ENCODE measurements around the gene UQCRH.

The UQCRH gene

DNA sequence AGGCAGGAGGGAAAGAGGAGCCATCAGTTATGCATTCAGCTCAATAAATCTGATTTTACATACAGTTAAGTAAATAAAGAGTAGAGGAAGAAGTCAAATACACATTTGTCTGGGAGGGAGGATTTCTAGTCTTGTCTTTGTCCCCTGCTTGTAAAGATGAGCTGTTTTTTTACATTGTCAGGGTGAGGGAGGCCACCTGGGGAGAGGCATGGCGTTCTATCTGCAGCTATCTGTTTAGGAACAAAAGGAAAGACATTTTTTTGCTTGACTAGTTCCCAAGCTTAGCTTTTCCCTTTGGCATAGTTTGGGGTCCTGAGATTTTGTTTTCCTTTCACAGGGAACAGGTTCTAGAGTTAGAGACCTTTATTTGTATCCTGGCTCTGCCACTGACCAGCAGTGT, 41.0 kb upstream of the UQCRH start:
- Histone ChIP-seq H3K9ac (ENCODE audit: low read length) (no peak overlapping the region), H2AFZ (ENCODE audit: low read depth, low read length, severe bottlenecking) (no peak overlapping the region), H3F3A (ENCODE audit: insufficient read depth) (no peaks in the 10 kb centered on the region), H3K4me3 (ENCODE audit: insufficient read depth, low read length, poor library complexity, severe bottlenecking) (no peak overlapping the region), H3K36me3 (ENCODE audit: low read length) (peaks cover 38% of the 10 kb centered on the region; the same call in 1 of the 2 replicates), H3K4me2 (ENCODE audit: low read depth, low read length, poor library complexity, severe bottlenecking) (no peak overlapping the region), H3K27ac (ENCODE audit: low read depth, low read length) (no peak overlapping the region), H3K9me3 (ENCODE audit: insufficient read depth, low read length) (no peaks in the 10 kb centered on the region), H3K79me2 (ENCODE audit: insufficient read depth, low read length) (peaks cover 2% of the 10 kb centered on the region; the same call in 1 of the 2 replicates), H4K20me1 (ENCODE audit: low read depth, low read length) (no peaks in the 10 kb centered on the region), H3K9me2 (replicated peaks; ENCODE audit: insufficient read depth, low read length) (no peaks in the 10 kb centered on the region), H3K27me3 (ENCODE audit: low read length) (no peaks in the 10 kb centered on the region)
- no peak for TF ChIP-seq EZH2phosphoT487 (conservative IDR thresholded peaks at IDR 0.05; ENCODE audit: low read length)
- TF ChIP-seq, protein P1, sequence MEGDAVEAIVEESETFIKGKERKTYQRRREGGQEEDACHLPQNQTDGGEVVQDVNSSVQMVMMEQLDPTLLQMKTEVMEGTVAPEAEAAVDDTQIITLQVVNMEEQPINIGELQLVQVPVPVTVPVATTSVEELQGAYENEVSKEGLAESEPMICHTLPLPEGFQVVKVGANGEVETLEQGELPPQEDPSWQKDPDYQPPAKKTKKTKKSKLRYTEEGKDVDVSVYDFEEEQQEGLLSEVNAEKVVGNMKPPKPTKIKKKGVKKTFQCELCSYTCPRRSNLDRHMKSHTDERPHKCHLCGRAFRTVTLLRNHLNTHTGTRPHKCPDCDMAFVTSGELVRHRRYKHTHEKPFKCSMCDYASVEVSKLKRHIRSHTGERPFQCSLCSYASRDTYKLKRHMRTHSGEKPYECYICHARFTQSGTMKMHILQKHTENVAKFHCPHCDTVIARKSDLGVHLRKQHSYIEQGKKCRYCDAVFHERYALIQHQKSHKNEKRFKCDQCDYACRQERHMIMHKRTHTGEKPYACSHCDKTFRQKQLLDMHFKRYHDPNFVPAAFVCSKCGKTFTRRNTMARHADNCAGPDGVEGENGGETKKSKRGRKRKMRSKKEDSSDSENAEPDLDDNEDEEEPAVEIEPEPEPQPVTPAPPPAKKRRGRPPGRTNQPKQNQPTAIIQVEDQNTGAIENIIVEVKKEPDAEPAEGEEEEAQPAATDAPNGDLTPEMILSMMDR (IDR thresholded peaks at IDR 0.05; ENCODE audit: insufficient read depth, low read length, poor library complexity, severe bottlenecking) = no peak

DNA sequence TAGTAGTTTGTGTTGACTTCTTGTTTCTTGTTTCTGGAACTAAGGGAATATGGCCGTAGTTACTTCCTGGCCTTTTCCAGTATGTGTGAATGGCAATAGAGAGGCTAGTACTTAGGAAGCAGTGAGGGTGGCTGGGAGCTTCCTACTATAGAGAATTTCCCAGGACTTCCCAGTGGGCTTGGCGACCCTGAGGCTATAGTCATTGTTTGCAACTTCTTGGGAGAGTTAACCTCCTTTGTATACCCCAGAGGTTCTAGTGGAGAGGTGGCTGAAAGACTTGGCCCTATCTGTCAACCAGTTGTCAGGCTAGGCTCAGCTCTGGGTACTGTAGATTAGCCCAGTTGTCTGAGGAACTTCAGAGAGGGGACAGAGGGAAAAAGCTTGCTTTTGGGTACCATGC, 40.4 kb upstream of the UQCRH start:
- no peak overlapping the region for H3K9ac ChIP-seq (ENCODE audit: low read length)
- H3K9me3 ChIP-seq (ENCODE audit: insufficient read depth, low read length) = no peaks in the 10 kb centered on the region
- H3K79me2 ChIP-seq (ENCODE audit: insufficient read depth, low read length) = no peaks in the 10 kb centered on the region
- no peaks in the 10 kb centered on the region for H3F3A ChIP-seq (ENCODE audit: insufficient read depth)
- TF ChIP-seq EZH2phosphoT487 (conservative IDR thresholded peaks at IDR 0.05; ENCODE audit: low read length) = no peak
- TF ChIP-seq, protein P1 (IDR thresholded peaks at IDR 0.05; ENCODE audit: insufficient read depth, low read length, poor library complexity, severe bottlenecking) = no peak
- no peak overlapping the region for H3K27ac ChIP-seq (ENCODE audit: low read depth, low read length)
- no peak overlapping the region for H3K4me3 ChIP-seq (ENCODE audit: insufficient read depth, low read length, poor library complexity, severe bottlenecking)
- H3K9me2 ChIP-seq (replicated peaks; ENCODE audit: insufficient read depth, low read length) = no peaks in the 10 kb centered on the region
- H3K36me3 ChIP-seq (ENCODE audit: low read length) = peaks cover 44% of the 10 kb centered on the region; the same call in 1 of the 2 replicates
- no peaks in the 10 kb centered on the region for H4K20me1 ChIP-seq (ENCODE audit: low read depth, low read length)
- H3K27me3 ChIP-seq (ENCODE audit: low read length) = no peaks in the 10 kb centered on the region
- no peak overlapping the region for H2AFZ ChIP-seq (ENCODE audit: low read depth, low read length, severe bottlenecking)
- no peak overlapping the region for H3K4me2 ChIP-seq (ENCODE audit: low read depth, low read length, poor library complexity, severe bottlenecking)

DNA sequence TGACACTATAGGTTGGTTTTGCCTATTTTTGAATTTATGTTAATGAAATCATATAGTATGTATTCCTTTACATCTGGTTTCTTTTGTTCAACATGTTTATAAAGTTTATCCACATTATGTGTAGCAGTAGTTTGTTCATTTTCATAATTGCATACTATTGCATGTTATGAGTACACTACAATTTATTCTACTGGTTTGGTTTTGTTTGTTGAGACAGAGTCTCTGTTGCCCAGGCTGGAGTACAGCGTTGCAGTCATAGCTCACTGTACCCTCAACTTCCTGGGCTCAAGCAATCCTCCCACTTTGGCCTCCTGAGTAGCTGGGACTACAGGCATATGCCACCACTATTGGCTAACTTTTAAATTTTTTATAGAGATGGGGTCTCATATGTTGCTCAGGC, 34.9 kb upstream of the UQCRH start:
- H3K4me2 ChIP-seq (ENCODE audit: low read depth, low read length, poor library complexity, severe bottlenecking) = no peak overlapping the region
- no peaks in the 10 kb centered on the region for H3F3A ChIP-seq (ENCODE audit: insufficient read depth)
- no peaks in the 10 kb centered on the region for H3K9me3 ChIP-seq (ENCODE audit: insufficient read depth, low read length)
- H3K4me3 ChIP-seq (ENCODE audit: insufficient read depth, low read length, poor library complexity, severe bottlenecking) = no peak overlapping the region
- H2AFZ ChIP-seq (ENCODE audit: low read depth, low read length, severe bottlenecking) = no peak overlapping the region
- TF ChIP-seq, protein P1 (IDR thresholded peaks at IDR 0.05; ENCODE audit: insufficient read depth, low read length, poor library complexity, severe bottlenecking) = no peak
- TF ChIP-seq EZH2phosphoT487 (conservative IDR thresholded peaks at IDR 0.05; ENCODE audit: low read length) = no peak
- no peaks in the 10 kb centered on the region for H3K79me2 ChIP-seq (ENCODE audit: insufficient read depth, low read length)
- no peak overlapping the region for H3K9ac ChIP-seq (ENCODE audit: low read length)
- H4K20me1 ChIP-seq (ENCODE audit: low read depth, low read length) = no peaks in the 10 kb centered on the region
- H3K27ac ChIP-seq (ENCODE audit: low read depth, low read length) = no peak overlapping the region
- H3K9me2 ChIP-seq (replicated peaks; ENCODE audit: insufficient read depth, low read length) = no peaks in the 10 kb centered on the region
- H3K36me3 ChIP-seq (ENCODE audit: low read length) = peaks cover 53% of the 10 kb centered on the region
- H3K27me3 ChIP-seq (ENCODE audit: low read length) = no peaks in the 10 kb centered on the region
